Kidney epithelial cell (primary cell): ENCODE measurements around the gene TMEM89. TPM values are rescaled to one million over a fixed set of nuclear protein-coding genes. Genes with fewer than 3 reads are reported as not detected.

Source experiments
- DNase-seq: peaks from one replicate; pipeline ENCODE4 v3.0.0-alpha.2; 2010; ENCODE audit warnings: low read depth
- H3K27me3 ChIP-seq: 2 replicates; pipeline ENCODE4 v1.6.0; 2011; ENCODE audit warnings: low read length; ENCODE audit not compliant: control insufficient read depth, insufficient read depth
- H3K36me3 ChIP-seq: 2 replicates; pipeline ENCODE4 v1.5.1; 2011; ENCODE audit warnings: low read length; ENCODE audit not compliant: control insufficient read depth, insufficient read depth
- H3K4me3 ChIP-seq: 2 replicates; pipeline ENCODE4 v1.5.1; 2011; ENCODE audit warnings: low read depth, mild to moderate bottlenecking, control low read depth, low read length
- total RNA-seq: library from RNA; depleted of rRNA; stranded (reverse); fragments of >200 nt; gene quantifications from 2 replicates; pipeline ENCODE4 v1.2.3, GENCODE V29; 2015
- TF ChIP-seq, protein P1 (sequence below): IDR thresholded peaks from 2 replicates; pipeline ENCODE4 v1.5.1; 2011; ENCODE audit warnings: mild to moderate bottlenecking, moderate library complexity, low read length, control low read depth, inconsistent platforms; ENCODE audit not compliant: insufficient read depth, poor library complexity, severe bottlenecking

TMEM89 gene, protein sequence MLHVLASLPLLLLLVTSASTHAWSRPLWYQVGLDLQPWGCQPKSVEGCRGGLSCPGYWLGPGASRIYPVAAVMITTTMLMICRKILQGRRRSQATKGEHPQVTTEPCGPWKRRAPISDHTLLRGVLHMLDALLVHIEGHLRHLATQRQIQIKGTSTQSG
- not detected in 2 replicates for total RNA-seq

DNA sequence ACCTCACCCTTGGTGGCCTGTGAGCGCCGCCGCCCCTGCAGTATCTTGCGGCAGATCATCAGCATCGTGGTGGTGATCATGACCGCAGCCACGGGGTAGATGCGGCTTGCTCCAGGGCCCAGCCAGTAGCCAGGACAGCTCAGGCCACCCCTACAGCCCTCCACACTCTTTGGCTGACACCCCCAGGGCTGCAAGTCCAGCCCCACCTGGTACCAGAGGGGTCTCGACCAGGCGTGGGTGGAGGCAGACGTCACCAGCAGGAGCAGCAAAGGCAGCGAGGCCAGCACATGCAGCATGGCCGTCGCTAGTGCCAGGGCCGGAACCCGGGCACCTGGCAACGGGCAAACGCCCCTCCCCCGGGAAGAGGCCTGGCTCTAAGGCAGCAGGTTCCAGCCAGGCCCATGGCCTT, at the start of gene TMEM89:
TSS of gene TMEM89 (minus strand) at position 309 of the 409 bp plus-strand sequence. CDS start at position 296, 13 bp downstream.
- Histone ChIP-seq H3K4me3 (no peak within 1 kb of the TSS), H3K36me3 (no peaks in the 10 kb centered on the region), H3K27me3 (no peaks in the 10 kb centered on the region)
- TF ChIP-seq, protein P1, sequence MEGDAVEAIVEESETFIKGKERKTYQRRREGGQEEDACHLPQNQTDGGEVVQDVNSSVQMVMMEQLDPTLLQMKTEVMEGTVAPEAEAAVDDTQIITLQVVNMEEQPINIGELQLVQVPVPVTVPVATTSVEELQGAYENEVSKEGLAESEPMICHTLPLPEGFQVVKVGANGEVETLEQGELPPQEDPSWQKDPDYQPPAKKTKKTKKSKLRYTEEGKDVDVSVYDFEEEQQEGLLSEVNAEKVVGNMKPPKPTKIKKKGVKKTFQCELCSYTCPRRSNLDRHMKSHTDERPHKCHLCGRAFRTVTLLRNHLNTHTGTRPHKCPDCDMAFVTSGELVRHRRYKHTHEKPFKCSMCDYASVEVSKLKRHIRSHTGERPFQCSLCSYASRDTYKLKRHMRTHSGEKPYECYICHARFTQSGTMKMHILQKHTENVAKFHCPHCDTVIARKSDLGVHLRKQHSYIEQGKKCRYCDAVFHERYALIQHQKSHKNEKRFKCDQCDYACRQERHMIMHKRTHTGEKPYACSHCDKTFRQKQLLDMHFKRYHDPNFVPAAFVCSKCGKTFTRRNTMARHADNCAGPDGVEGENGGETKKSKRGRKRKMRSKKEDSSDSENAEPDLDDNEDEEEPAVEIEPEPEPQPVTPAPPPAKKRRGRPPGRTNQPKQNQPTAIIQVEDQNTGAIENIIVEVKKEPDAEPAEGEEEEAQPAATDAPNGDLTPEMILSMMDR: no peak
- no peak for DNase-seq

DNA sequence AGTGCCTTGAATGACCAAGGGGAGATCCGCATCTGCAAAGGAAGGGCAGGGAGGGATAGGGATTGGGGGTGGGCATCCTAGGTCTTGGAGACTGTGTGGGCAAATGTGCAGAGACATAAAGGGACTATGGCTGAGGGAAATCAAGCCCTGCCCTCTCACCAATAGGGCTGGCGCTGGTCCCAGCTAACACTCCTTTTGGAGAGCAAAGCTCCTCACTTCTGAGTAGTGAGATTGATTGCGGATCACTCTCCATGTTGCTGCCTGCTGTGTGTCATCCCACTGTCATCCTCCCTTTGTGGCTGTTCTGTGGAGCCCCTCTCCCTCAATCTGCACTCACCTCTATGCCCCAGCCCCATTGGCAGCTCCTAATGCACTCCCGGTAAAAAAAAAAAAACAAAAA, 43.4 kb upstream of the TMEM89 start:
- Histone ChIP-seq H3K27me3 (peaks cover 7% of the 10 kb centered on the region), H3K4me3 (no peak overlapping the region), H3K36me3 (no peaks in the 10 kb centered on the region)
- TF ChIP-seq, protein P1: no peak
- DNase-seq: no peak

DNA sequence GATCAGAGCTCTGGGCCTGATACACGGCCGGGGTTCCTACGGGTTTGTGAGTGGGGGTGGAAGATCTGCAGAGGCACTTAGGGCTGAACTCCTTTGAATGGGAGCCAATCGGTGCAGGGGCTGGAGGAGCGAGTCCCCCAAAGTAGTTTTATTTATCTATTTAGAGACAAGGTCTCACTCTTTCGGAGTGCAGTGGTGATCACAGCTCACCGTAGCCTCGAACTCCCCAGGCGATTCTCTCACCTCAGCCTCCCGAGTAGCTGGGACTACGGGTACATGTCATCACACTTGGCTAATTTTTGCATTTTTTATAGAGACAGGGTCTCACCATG, 42.7 kb upstream of the TMEM89 start:
- peaks cover 7% of the 10 kb centered on the region for H3K27me3 ChIP-seq
- TF ChIP-seq, protein P1: no peak
- H3K4me3 ChIP-seq: peak overlapping the region; percentile 18
- no peaks in the 10 kb centered on the region for H3K36me3 ChIP-seq
- DNase-seq: no peak

GRCh38 chr3:48663489-48664312, 42.1 kb upstream of the TMEM89 start:
- TF ChIP-seq, protein P1: peak; percentile 91
- Histone ChIP-seq H3K36me3 (no peaks in the 10 kb centered on the region), H3K27me3 (peaks cover 7% of the 10 kb centered on the region), H3K4me3 (peak overlapping the region; percentile 60)
- DNase-seq: peak; percentile 96

GRCh38 chr3:48662753-48663488, 41.4 kb upstream of the TMEM89 start, which contains the start of gene CELSR3:
TSS of gene CELSR3 (minus strand) at chr3:48662886. CDS start at chr3:48662634, 252 bp downstream.
- peak; percentile 55 for DNase-seq
- Histone ChIP-seq H3K4me3 (peak within 1 kb of the TSS; percentile 60), H3K27me3 (peaks cover 7% of the 10 kb centered on the region), H3K36me3 (no peaks in the 10 kb centered on the region)
- TF ChIP-seq, protein P1: no peak
